Transverse colon (tissue), 3 donors: ENCODE data around the gene GPAT3.

Experiments used
- POLR2A ChIP-seq: fragments of 450-650 bp; IDR thresholded peaks from one replicate; pipeline ENCODE4 v1.6.1; 2016; ENCODE audit warnings: antibody characterized with exemption, mild to moderate bottlenecking, moderate library complexity
- TF ChIP-seq, protein P1 (sequence below), 5 experiments: fragments of 200-600 bp in 3 of 5; fragments of 450-650 bp in 2 of 5; sonication (generic) in 3 of 5; IDR thresholded peaks; 1 replicate in 2 of 5; 2 replicates in 3 of 5; pipeline ENCODE4 v1.5.1; 2016 to 2017; ENCODE audit warnings: antibody characterized with exemption in 5 of 5, inconsistent platforms in 3 of 5, mild to moderate bottlenecking in 2 of 5, moderate library complexity in 1 of 5

DNA sequence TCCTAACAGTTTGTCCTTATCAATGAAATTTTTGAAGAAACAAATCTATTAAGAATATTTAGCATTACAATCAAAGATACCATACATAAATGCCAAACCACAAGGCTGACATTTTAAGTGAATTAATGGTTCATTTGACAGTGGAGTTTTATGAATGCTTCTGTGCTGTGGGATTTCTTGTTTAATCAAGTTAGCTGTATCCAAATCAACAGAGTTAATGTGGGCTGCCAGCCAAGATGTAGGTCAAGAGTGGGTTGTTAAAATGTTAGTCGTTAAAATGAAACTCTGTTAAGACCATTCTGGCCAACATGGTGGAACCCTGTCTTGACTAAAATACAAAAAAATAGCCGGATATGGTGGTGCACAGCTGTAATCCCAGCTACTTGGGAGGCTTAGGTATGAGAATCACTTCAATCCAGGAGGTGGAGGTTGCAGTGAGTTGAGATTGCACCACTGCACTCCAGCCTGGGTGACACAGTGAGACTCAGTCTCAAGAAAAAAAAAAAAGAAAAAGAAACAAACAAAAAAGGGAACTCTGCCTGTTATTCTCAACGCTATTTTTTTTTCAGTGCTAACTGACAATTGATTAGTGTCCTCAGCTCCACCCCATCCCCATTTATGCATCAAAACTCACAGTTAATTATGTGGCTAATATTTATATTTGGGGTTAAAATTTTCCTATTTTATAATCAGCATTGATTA lies 20.2 kb downstream of the GPAT3 start:
- TF ChIP-seq, protein P1, sequence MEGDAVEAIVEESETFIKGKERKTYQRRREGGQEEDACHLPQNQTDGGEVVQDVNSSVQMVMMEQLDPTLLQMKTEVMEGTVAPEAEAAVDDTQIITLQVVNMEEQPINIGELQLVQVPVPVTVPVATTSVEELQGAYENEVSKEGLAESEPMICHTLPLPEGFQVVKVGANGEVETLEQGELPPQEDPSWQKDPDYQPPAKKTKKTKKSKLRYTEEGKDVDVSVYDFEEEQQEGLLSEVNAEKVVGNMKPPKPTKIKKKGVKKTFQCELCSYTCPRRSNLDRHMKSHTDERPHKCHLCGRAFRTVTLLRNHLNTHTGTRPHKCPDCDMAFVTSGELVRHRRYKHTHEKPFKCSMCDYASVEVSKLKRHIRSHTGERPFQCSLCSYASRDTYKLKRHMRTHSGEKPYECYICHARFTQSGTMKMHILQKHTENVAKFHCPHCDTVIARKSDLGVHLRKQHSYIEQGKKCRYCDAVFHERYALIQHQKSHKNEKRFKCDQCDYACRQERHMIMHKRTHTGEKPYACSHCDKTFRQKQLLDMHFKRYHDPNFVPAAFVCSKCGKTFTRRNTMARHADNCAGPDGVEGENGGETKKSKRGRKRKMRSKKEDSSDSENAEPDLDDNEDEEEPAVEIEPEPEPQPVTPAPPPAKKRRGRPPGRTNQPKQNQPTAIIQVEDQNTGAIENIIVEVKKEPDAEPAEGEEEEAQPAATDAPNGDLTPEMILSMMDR (IDR thresholded peaks at IDR 0.05), result no peak
- no peak for TF ChIP-seq POLR2A
